Sigmoid colon (tissue), 7 donors: Measurements from ENCODE around the gene GIMAP5. TPM values are rescaled to one million over a fixed set of nuclear protein-coding genes. Genes with fewer than 3 reads are reported as not detected.

ENCODE experiments used
- DNase-seq: peaks from one replicate; pipeline ENCODE4 v3.0.0-alpha.2; 2019
- H3K27ac ChIP-seq, 4 donors: fragments of 200-600 bp; sonication (generic); one replicate each; pipeline ENCODE4 v1.5.1; 2016 to 2019; ENCODE audit warnings: mild to moderate bottlenecking in 1 of 4
- H3K27me3 ChIP-seq, 3 donors: fragments of 200-600 bp; sonication (generic); one replicate each; pipeline ENCODE4 v1.5.1; 2019; ENCODE audit warnings: mild to moderate bottlenecking in 1 of 3
- H3K36me3 ChIP-seq, 4 donors: fragments of 200-600 bp; sonication (generic); one replicate each; pipeline ENCODE4 v1.5.1; 2016 to 2019
- H3K4me1 ChIP-seq, 4 donors: fragments of 200-600 bp; sonication (generic); one replicate each; pipeline ENCODE4 v1.5.1; 2017 to 2019
- H3K4me3 ChIP-seq, 4 donors: fragments of 200-600 bp; sonication (generic); one replicate each; pipeline ENCODE4 v1.5.1; 2017 to 2019; ENCODE audit warnings: mild to moderate bottlenecking in 2 of 4, moderate library complexity in 1 of 4
- H3K9me3 ChIP-seq, 4 donors: fragments of 200-600 bp in 3 of 4; sonication (generic) in 3 of 4; one replicate each; pipeline versions ENCODE4 v1.5.1 to v1.6.1; 2013 to 2019
- CTCF ChIP-seq, 4 experiments: fragments of 450-650 bp in 3 of 4; fragments of 200-600 bp in 1 of 4; IDR thresholded peaks; one replicate each; pipeline ENCODE4 v1.5.1; 2016 to 2019; ENCODE audit warnings: antibody characterized with exemption in 4 of 4, mild to moderate bottlenecking in 3 of 4, moderate library complexity in 2 of 4
- EP300 ChIP-seq, 4 donors: sonication (generic); formaldehyde crosslinking; IDR thresholded peaks; one replicate each; pipeline ENCODE4 v1.6.1; 2017; ENCODE audit warnings: antibody characterized with exemption in 4 of 4
- POLR2A ChIP-seq, 2 donors: fragments of 450-650 bp; IDR thresholded peaks; one replicate each; pipeline ENCODE4 v1.6.1; 2016; ENCODE audit warnings: antibody characterized with exemption in 2 of 2, mild to moderate bottlenecking in 2 of 2, moderate library complexity in 2 of 2
- POLR2AphosphoS5 ChIP-seq, 4 donors: sonication (generic); formaldehyde crosslinking; IDR thresholded peaks; one replicate each; pipeline ENCODE4 v1.6.1; 2017; ENCODE audit warnings: antibody characterized with exemption in 4 of 4
- WGBS, 2 donors: extraction: QIAGEN DNeasy Blood & Tissue Kit; methylation state at CpG; one replicate each; pipeline ENCODE4 v1.1.7; 2013; 5-methylcytosine and 5-hydroxymethylcytosine counted together
- intact Hi-C: fragments of 100-400 bp; cut with DNase I; formaldehyde crosslinking; loops from one replicate; pipeline ENCODE4 v1.15.1; 2023
- polyA plus RNA-seq, 3 donors: library from polyadenylated mRNA; stranded (reverse); fragments of 200-250 nt; gene quantifications; one replicate each; pipeline ENCODE4 v1.2.3, GENCODE V29; 2013
- total RNA-seq, 4 donors: library from RNA; depleted of rRNA; stranded (reverse); fragments of >200 nt; gene quantifications; one replicate each; pipeline ENCODE4 v1.1.0, GENCODE V29; 2016
- donor health status: healthy with polysubstance abuse.
- donor health status: Bipolar disorder and iron deficiency.
- donor health status: healthy.

Gene GIMAP5
- total and polyA plus RNA-seq, 7 donors, result 7.9 to 39.4 (median 17.7) TPM

- Histone ChIP-seq H3K9me3 (peaks cover 0 to 6% (median 0%) of the 10 kb centered on the region in 4 donors), H3K4me1 (no peaks in the 10 kb centered on the region), H3K27me3 (no peaks in the 10 kb centered on the region), H3K4me3 (no peak overlapping the region), H3K27ac (peak overlapping the region in 1 of 4 donors; percentile 69), H3K36me3 (no peaks in the 10 kb centered on the region)
- TF ChIP-seq EP300 (IDR thresholded peaks at IDR 0.05) (no peak), POLR2AphosphoS5 (IDR thresholded peaks at IDR 0.05) (no peak), POLR2A (IDR thresholded peaks at IDR 0.05) (no peak), CTCF (IDR thresholded peaks at IDR 0.05) (no peak)
- 74 to 80% methylated on average over 4 of the region's 4 CpGs for WGBS, 2 donors
- intact Hi-C loops, result no loop called here
- DNase-seq, result no peak
Measured at GRCh38 chr7:150715293-150715692, 21.9 kb upstream of the GIMAP5 start.

GRCh38 chr7:150715738-150716137 lies 21.5 kb upstream of the GIMAP5 start:
- Histone ChIP-seq H3K36me3 (no peaks in the 10 kb centered on the region), H3K4me1 (no peaks in the 10 kb centered on the region), H3K27me3 (no peaks in the 10 kb centered on the region), H3K4me3 (peak overlapping the region in 1 of 4 donors; percentile 44), H3K27ac (peak overlapping the region; percentile 29 to 69 (median 49)), H3K9me3 (peaks cover 0 to 6% (median 0%) of the 10 kb centered on the region in 4 donors)
- intact Hi-C loops, result no loop called here
- no peak for DNase-seq
- WGBS, 2 donors, result 61 to 63% methylated on average over 4 of the region's 4 CpGs
- no peak for TF ChIP-seq POLR2A (IDR thresholded peaks at IDR 0.05)
- no peak for TF ChIP-seq CTCF (IDR thresholded peaks at IDR 0.05)
- no peak for TF ChIP-seq EP300 (IDR thresholded peaks at IDR 0.05)
- no peak for TF ChIP-seq POLR2AphosphoS5 (IDR thresholded peaks at IDR 0.05)

- Histone ChIP-seq H3K27ac (peak within 1 kb of the TSS; percentile 49 to 69 (median 56)), H3K36me3 (no peaks in the 10 kb centered on the region), H3K4me3 (peak within 1 kb of the TSS in 3 of 4 donors; percentile 32 to 44 (median 41)), H3K4me1 (no peaks in the 10 kb centered on the region), H3K9me3 (peaks cover 0 to 6% (median 0%) of the 10 kb centered on the region in 4 donors), H3K27me3 (no peaks in the 10 kb centered on the region)
- DNase-seq, result no peak
- peak in 3 of 4 donors; percentile 57 to 65 (median 59) for TF ChIP-seq POLR2AphosphoS5 (IDR thresholded peaks at IDR 0.05)
- no peak for TF ChIP-seq POLR2A (IDR thresholded peaks at IDR 0.05)
- 28 to 75% methylated on average over 5 of the region's 5 CpGs for WGBS, 2 donors
- intact Hi-C loops, result no loop called here
Measured at GRCh38 chr7:150716368-150716767, 20.9 kb upstream of the GIMAP5 start, which contains the start of gene GIMAP1. Gene GIMAP1 (plus strand): TSS chr7:150716613. CDS start chr7:150719048, 2,435 bp downstream.

- intact Hi-C loops, result no loop called here
- 41 to 79% methylated on average over 4 of the region's 4 CpGs for WGBS, 2 donors
- TF ChIP-seq EP300 (IDR thresholded peaks at IDR 0.05) (no peak), POLR2AphosphoS5 (IDR thresholded peaks at IDR 0.05) (no peak), POLR2A (IDR thresholded peaks at IDR 0.05) (no peak), CTCF (IDR thresholded peaks at IDR 0.05) (no peak)
- Histone ChIP-seq H3K27ac (peak overlapping the region; percentile 49 to 69 (median 56)), H3K9me3 (peaks cover 0 to 6% (median 0%) of the 10 kb centered on the region in 4 donors), H3K4me3 (peak overlapping the region in 3 of 4 donors; percentile 32 to 44 (median 41)), H3K36me3 (no peaks in the 10 kb centered on the region), H3K4me1 (no peaks in the 10 kb centered on the region), H3K27me3 (no peaks in the 10 kb centered on the region)
- no peak for DNase-seq
Measured at GRCh38 chr7:150716939-150717338, 20.3 kb upstream of the GIMAP5 start.

GRCh38 chr7:150717814-150718420 lies 19.3 kb upstream of the GIMAP5 start:
- Histone ChIP-seq H3K36me3 (no peaks in the 10 kb centered on the region), H3K4me1 (no peaks in the 10 kb centered on the region), H3K4me3 (peak overlapping the region in 3 of 4 donors; percentile 32 to 44 (median 41)), H3K9me3 (peaks cover 0 to 3% (median 0%) of the 10 kb centered on the region in 4 donors), H3K27ac (peak overlapping the region; percentile 27 to 69 (median 56)), H3K27me3 (no peaks in the 10 kb centered on the region)
- no peak for DNase-seq
- WGBS, 2 donors, result 60 to 80% methylated on average over 4 of the region's 4 CpGs
- intact Hi-C loops, result no loop called here
- TF ChIP-seq POLR2A (IDR thresholded peaks at IDR 0.05) (no peak), POLR2AphosphoS5 (IDR thresholded peaks at IDR 0.05) (peak in 1 of 4 donors; percentile 14)
